ENCODE data around the gene IQGAP2. TPM values are rescaled to one million over a fixed set of nuclear protein-coding genes. Genes with fewer than 3 reads are reported as not detected.

Gene IQGAP2
- total RNA-seq, 1 experiment from 2014 or later, result 83.2 TPM

- in situ Hi-C loops (cut with HindIII; ENCODE audit: low sequenced_read_pairs), result no loop called here
- no peak for DNase-seq (ENCODE audit: low spot score)
Observed at GRCh38 chr5:76683816-76684731, 281.0 kb downstream of the IQGAP2 start.

- in situ Hi-C loops (cut with HindIII; ENCODE audit: low sequenced_read_pairs), result no loop called here
- no peak for DNase-seq (ENCODE audit: low spot score)
Observed at GRCh38 chr5:76684756-76685519, 281.9 kb downstream of the IQGAP2 start.

GRCh38 chr5:76685704-76686103 lies 282.6 kb downstream of the IQGAP2 start:
- DNase-seq (ENCODE audit: low spot score), result no peak
- in situ Hi-C loops (cut with HindIII; ENCODE audit: low sequenced_read_pairs), result no loop called here

- in situ Hi-C loops (cut with HindIII; ENCODE audit: low sequenced_read_pairs), result no loop called here
- DNase-seq (ENCODE audit: low spot score), result no peak
Observed at GRCh38 chr5:76688212-76688611, 285.1 kb downstream of the IQGAP2 start.

- in situ Hi-C loops (cut with HindIII; ENCODE audit: low sequenced_read_pairs), result no loop called here
Observed at GRCh38 chr5:76688836-76689235, 285.8 kb downstream of the IQGAP2 start.

GRCh38 chr5:76689321-76690036 lies 286.4 kb downstream of the IQGAP2 start:
- peak; percentile 76 for DNase-seq (ENCODE audit: low spot score)
- in situ Hi-C loops (cut with HindIII; ENCODE audit: low sequenced_read_pairs), result no loop called here

More at GRCh38 chr5:76688836-76689235, 285.8 kb downstream of the IQGAP2 start:
- peak; percentile 66 for DNase-seq (ENCODE audit: low spot score)

- no peak for DNase-seq (ENCODE audit: low spot score)
- in situ Hi-C loops (cut with HindIII; ENCODE audit: low sequenced_read_pairs), result no loop called here
Observed at GRCh38 chr5:76690037-76690679, 287.1 kb downstream of the IQGAP2 start.

- in situ Hi-C loops (cut with HindIII; ENCODE audit: low sequenced_read_pairs), result no loop called here
- DNase-seq (ENCODE audit: low spot score), result peak; percentile 72
Observed at GRCh38 chr5:76690704-76691466, 287.8 kb downstream of the IQGAP2 start.

- peak; percentile 82 for DNase-seq (ENCODE audit: low spot score)
- in situ Hi-C loops (cut with HindIII; ENCODE audit: low sequenced_read_pairs), result no loop called here
Observed at GRCh38 chr5:76691467-76692273, 288.6 kb downstream of the IQGAP2 start.

GRCh38 chr5:76692274-76692540 lies 289.1 kb downstream of the IQGAP2 start:
- DNase-seq (ENCODE audit: low spot score), result peak; percentile 36
- in situ Hi-C loops (cut with HindIII; ENCODE audit: low sequenced_read_pairs), result no loop called here

- DNase-seq (ENCODE audit: low spot score), result peak; percentile 74
- in situ Hi-C loops (cut with HindIII; ENCODE audit: low sequenced_read_pairs), result no loop called here
Observed at GRCh38 chr5:76692651-76693050, 289.6 kb downstream of the IQGAP2 start.

- in situ Hi-C loops (cut with HindIII; ENCODE audit: low sequenced_read_pairs), result no loop called here
- peak; percentile 51 for DNase-seq (ENCODE audit: low spot score)
Observed at GRCh38 chr5:76693141-76693540, 290.1 kb downstream of the IQGAP2 start.

- in situ Hi-C loops (cut with HindIII; ENCODE audit: low sequenced_read_pairs), result no loop called here
- DNase-seq (ENCODE audit: low spot score), result no peak
Observed at GRCh38 chr5:76694317-76694716, 291.2 kb downstream of the IQGAP2 start.

GRCh38 chr5:76695346-76695745 lies 292.3 kb downstream of the IQGAP2 start:
- in situ Hi-C loops (cut with HindIII; ENCODE audit: low sequenced_read_pairs), result no loop called here
- DNase-seq (ENCODE audit: low spot score), result no peak

GRCh38 chr5:76696251-76696650 lies 293.2 kb downstream of the IQGAP2 start:
- in situ Hi-C loops (cut with HindIII; ENCODE audit: low sequenced_read_pairs), result no loop called here
- no peak for DNase-seq (ENCODE audit: low spot score)

- in situ Hi-C loops (cut with HindIII; ENCODE audit: low sequenced_read_pairs), result no loop called here
- no peak for DNase-seq (ENCODE audit: low spot score)
Observed at GRCh38 chr5:76697670-76698069, 294.6 kb downstream of the IQGAP2 start.

GRCh38 chr5:76700571-76700970 lies 297.5 kb downstream of the IQGAP2 start:
- in situ Hi-C loops (cut with HindIII; ENCODE audit: low sequenced_read_pairs), result no loop called here
- no peak for DNase-seq (ENCODE audit: low spot score)

- in situ Hi-C loops (cut with HindIII; ENCODE audit: low sequenced_read_pairs), result no loop called here
- DNase-seq (ENCODE audit: low spot score), result no peak
Observed at GRCh38 chr5:76701298-76701697, 298.2 kb downstream of the IQGAP2 start.

All from G401 (cell line).